Activated B cell treated with CpG ODN at 0.5 μM for 24 hours (primary cell): ENCODE measurements around the gene SH3PXD2B. TPM values are rescaled to one million over a fixed set of nuclear protein-coding genes. Genes with fewer than 3 reads are reported as not detected.

ENCODE experiments used
- ATAC-seq: fragments of 200-7000 bp; cut with Tn5 transposase; one replicate; pipeline ENCODE4 v1.10.0; 2021; ENCODE audit warnings: low read depth, mild to moderate bottlenecking, moderate library complexity
- CTCF ChIA-PET: fragments of 350-600 bp; sonication (Branson Sonifier 250); formaldehyde crosslinking; loops from one replicate; lab custom pipeline; 2021; ENCODE audit warnings: antibody characterized with exemption; lab: Charles Lee
- POLR2A ChIA-PET: fragments of 350-600 bp; sonication (Branson Sonifier 250); formaldehyde crosslinking; loops from one replicate; lab custom pipeline; 2021; ENCODE audit warnings: antibody characterized with exemption; lab: Charles Lee
- DNase-seq: peaks from one replicate; pipeline ENCODE4 v3.0.0; 2022
- H3K27ac Mint-ChIP-seq: one replicate; pipeline ENCODE4 v1.8.0; 2020; ENCODE audit warnings: mixed read lengths
- H3K27me3 Mint-ChIP-seq: one replicate; pipeline ENCODE4 v1.8.0; 2021; ENCODE audit warnings: mixed read lengths
- H3K36me3 Mint-ChIP-seq: one replicate; pipeline ENCODE4 v1.8.0; 2021; ENCODE audit warnings: low read depth, mixed read lengths
- H3K4me1 Mint-ChIP-seq: one replicate; pipeline ENCODE4 v1.8.0; 2021; ENCODE audit warnings: mixed read lengths
- H3K4me3 Mint-ChIP-seq: one replicate; pipeline ENCODE4 v1.8.0; 2020; ENCODE audit warnings: mild to moderate bottlenecking, mixed read lengths
- H3K9me3 Mint-ChIP-seq: one replicate; pipeline ENCODE4 v1.8.0; 2020; ENCODE audit warnings: mixed read lengths
- intact Hi-C: fragments of 100-400 bp; cut with micrococcal nuclease; formaldehyde crosslinking; loops from one replicate; pipeline ENCODE4 v1.15.1; 2024
- total RNA-seq: library from RNA; stranded (reverse); gene quantifications from 2 replicates; pipeline ENCODE4 v1.2.3, GENCODE V29; 2022
- TF ChIP-seq, protein P1 (sequence below): fragments of 200-600 bp; IDR thresholded peaks from one replicate; pipeline ENCODE4 v1.8.0; 2022; ENCODE audit warnings: antibody characterized with exemption, mild to moderate bottlenecking

Gene SH3PXD2B
- total RNA-seq, 1 donor from 2014 or later = 0.02 TPM

DNA sequence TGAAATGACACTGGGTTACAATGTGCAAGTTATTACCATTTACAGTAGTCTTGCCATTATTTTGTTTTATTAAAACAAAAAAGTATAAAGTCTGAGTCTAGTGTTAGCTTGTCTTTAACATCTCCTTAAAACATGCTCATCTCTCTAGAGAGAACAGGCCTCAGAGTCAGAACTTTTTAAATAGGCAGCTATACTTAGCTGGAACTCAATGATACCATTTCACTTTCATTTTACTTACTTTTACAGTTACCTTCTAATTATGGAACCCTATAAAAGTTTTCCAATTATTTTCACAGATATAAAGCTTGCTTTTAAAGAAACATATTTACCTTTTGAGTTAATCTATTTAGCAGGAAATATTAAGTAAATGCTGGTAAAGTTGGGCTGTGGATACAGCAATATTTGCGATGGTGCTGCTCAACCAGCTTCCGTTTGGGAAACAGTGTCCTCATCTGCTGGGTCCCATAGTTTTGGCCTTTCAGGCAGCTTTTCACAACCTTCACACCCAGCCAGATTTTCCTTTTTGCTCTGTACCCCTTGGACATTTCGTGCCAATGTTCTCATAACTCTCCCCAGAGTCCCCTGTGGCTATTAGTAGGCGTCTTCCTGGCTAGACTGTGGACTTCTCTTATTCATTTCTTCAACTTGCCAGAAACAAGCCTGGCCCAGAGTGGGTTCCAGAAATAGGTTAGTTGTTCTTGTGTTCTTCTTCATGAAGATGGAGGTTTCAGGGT lies 134.4 kb downstream of the SH3PXD2B start:
- H3K9me3 Mint-ChIP-seq = no peaks in the 10 kb centered on the region
- ChIA-PET POLR2A (no interaction called here), CTCF (no interaction called here)
- intact Hi-C loops = no loop called here
- peaks cover 21% of the 10 kb centered on the region for H3K4me1 Mint-ChIP-seq
- H3K27me3 Mint-ChIP-seq = no peaks in the 10 kb centered on the region
- no peak for DNase-seq
- no peak for ATAC-seq
- H3K27ac Mint-ChIP-seq = no peak overlapping the region
- H3K36me3 Mint-ChIP-seq = no peaks in the 10 kb centered on the region
- H3K4me3 Mint-ChIP-seq = no peak overlapping the region
- TF ChIP-seq, protein P1, sequence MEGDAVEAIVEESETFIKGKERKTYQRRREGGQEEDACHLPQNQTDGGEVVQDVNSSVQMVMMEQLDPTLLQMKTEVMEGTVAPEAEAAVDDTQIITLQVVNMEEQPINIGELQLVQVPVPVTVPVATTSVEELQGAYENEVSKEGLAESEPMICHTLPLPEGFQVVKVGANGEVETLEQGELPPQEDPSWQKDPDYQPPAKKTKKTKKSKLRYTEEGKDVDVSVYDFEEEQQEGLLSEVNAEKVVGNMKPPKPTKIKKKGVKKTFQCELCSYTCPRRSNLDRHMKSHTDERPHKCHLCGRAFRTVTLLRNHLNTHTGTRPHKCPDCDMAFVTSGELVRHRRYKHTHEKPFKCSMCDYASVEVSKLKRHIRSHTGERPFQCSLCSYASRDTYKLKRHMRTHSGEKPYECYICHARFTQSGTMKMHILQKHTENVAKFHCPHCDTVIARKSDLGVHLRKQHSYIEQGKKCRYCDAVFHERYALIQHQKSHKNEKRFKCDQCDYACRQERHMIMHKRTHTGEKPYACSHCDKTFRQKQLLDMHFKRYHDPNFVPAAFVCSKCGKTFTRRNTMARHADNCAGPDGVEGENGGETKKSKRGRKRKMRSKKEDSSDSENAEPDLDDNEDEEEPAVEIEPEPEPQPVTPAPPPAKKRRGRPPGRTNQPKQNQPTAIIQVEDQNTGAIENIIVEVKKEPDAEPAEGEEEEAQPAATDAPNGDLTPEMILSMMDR = no peak

DNA sequence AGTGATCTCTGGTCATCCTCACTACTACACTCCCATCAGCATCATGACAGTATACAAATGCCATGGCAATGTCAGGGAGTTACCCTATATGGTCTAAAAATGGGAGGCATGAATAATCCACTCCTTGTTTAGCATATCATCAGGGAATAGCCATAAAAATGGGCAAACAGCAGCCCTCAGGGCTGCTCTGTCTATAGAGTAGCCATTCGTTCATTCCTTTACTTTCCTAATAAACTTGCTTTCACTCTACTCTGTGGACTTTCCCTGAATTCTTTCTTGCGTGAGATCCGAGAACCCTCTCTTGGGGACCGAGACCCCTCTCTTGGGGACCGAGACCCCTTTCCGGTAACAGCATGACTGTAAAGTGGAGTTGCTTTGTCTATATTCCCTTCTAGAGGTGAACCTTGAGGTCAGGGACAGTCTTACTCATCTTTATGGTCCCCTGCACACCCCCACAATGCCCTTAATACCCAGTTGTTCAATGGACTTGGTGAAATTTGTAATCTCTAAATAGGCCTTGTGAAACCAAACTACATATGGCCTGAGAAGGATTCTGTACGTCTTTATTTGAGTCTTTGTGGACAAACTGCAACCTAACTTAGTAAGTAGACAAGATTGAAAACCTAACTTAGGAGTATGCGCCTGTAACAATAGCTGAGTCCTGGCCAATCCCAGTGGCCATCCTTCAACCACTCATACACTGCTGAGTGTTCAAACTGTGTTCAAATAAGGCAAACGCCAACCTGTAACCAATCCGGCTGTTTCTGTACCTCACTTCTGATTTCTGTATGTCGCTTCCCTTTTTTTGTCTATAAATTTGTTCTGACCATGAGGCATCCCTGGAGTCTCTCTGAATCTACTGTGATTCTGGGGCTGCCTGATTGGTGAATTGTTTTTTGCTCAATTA lies 138.5 kb downstream of the SH3PXD2B start:
- ChIA-PET POLR2A (no interaction called here), CTCF (no interaction called here)
- DNase-seq (no peak), ATAC-seq (no peak)
- H3K9me3 Mint-ChIP-seq = no peaks in the 10 kb centered on the region
- TF ChIP-seq, protein P1 = no peak
- no peaks in the 10 kb centered on the region for H3K36me3 Mint-ChIP-seq
- peaks cover 2% of the 10 kb centered on the region for H3K4me1 Mint-ChIP-seq
- no peak overlapping the region for H3K27ac Mint-ChIP-seq
- H3K4me3 Mint-ChIP-seq = no peak overlapping the region
- intact Hi-C loops = no loop called here
- H3K27me3 Mint-ChIP-seq = no peaks in the 10 kb centered on the region

DNA sequence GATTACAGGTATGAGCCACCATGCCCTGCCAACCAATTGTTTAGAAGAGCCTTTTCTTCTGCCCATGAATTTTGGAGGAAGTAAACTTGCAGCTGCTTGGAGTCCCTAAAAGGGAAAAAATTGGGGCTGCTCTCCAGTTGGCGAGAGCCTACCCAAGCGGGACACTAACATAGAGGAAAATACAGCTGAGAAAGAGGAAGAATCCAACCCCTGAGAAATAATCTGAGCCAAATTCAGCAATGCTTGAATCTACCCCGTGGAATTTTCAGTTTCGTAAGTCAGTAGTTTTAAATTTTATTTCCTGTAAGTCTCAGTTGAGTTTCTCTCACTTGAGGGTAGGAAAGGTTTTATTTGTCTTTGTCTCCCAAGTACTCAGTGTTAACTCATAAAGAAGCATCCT lies 140.4 kb downstream of the SH3PXD2B start:
- H3K4me1 Mint-ChIP-seq = no peaks in the 10 kb centered on the region
- TF ChIP-seq, protein P1 = no peak
- no peak overlapping the region for H3K27ac Mint-ChIP-seq
- ChIA-PET CTCF (no interaction called here), POLR2A (no interaction called here)
- H3K4me3 Mint-ChIP-seq = no peak overlapping the region
- no peaks in the 10 kb centered on the region for H3K9me3 Mint-ChIP-seq
- ATAC-seq = no peak
- intact Hi-C loops = no loop called here
- no peak for DNase-seq
- no peaks in the 10 kb centered on the region for H3K27me3 Mint-ChIP-seq
- no peaks in the 10 kb centered on the region for H3K36me3 Mint-ChIP-seq

DNA sequence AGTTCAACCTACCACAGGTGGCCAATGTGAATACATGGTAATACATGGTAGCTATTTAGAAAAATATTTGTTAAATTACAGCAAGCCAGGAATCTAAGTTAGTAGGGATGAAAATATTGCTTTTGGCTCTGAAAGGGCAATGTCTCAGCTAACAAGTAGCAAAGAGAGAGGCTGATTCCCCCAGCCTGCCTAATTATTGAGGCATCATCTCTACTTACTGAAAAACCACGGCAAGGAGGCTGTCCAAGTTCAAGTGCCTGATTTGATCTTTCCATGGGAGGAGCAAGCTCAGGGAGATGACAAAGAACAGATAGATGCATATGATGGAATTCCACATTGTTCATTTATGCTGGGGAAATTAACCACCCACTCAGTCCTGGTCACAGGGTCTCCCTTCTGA lies 142.0 kb downstream of the SH3PXD2B start:
- no peaks in the 10 kb centered on the region for H3K4me1 Mint-ChIP-seq
- ATAC-seq = no peak
- no peaks in the 10 kb centered on the region for H3K36me3 Mint-ChIP-seq
- CTCF ChIA-PET = no interaction called here
- intact Hi-C loops = no loop called here
- no peaks in the 10 kb centered on the region for H3K27me3 Mint-ChIP-seq
- POLR2A ChIA-PET = no interaction called here
- no peak overlapping the region for H3K4me3 Mint-ChIP-seq
- TF ChIP-seq, protein P1 = no peak
- no peak overlapping the region for H3K27ac Mint-ChIP-seq
- no peaks in the 10 kb centered on the region for H3K9me3 Mint-ChIP-seq
- DNase-seq = no peak

DNA sequence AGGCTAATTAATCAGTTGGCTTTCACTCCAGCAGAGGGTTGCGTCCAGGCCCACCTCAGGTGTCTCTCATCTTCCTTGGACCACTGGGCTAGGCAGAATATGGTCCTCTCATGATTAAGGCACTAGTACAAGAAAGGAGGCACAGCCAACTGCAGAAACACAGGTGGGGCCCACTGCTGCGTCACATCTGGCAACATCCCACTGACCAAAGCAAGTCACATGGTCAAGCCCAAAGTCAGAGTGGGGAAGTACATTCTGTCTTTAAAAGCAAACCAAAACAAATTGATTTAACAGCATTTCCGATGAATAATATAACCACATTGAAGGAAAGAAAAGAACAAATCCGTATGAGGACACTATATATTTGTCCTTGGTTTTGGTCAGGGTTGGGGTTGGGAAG lies 142.7 kb downstream of the SH3PXD2B start:
- intact Hi-C loops = no loop called here
- ChIA-PET POLR2A (no interaction called here), CTCF (no interaction called here)
- H3K27me3 Mint-ChIP-seq = no peaks in the 10 kb centered on the region
- ATAC-seq = no peak
- no peak overlapping the region for H3K4me3 Mint-ChIP-seq
- H3K9me3 Mint-ChIP-seq = no peaks in the 10 kb centered on the region
- no peaks in the 10 kb centered on the region for H3K4me1 Mint-ChIP-seq
- H3K27ac Mint-ChIP-seq = no peak overlapping the region
- TF ChIP-seq, protein P1 = no peak
- H3K36me3 Mint-ChIP-seq = no peaks in the 10 kb centered on the region
- DNase-seq = no peak
